C4-2B (cell line): ENCODE data around the gene UNC119.

Source experiments
- CTCF ChIP-seq: fragments of 450-650 bp; conservative IDR thresholded peaks from 2 replicates; pipeline ENCODE4 v1.5.1; 2017; ENCODE audit warnings: mild to moderate bottlenecking
- ZFX ChIP-seq: fragments of 450-650 bp; IDR thresholded peaks from 2 replicates; pipeline ENCODE4 v1.6.1; 2017

DNA sequence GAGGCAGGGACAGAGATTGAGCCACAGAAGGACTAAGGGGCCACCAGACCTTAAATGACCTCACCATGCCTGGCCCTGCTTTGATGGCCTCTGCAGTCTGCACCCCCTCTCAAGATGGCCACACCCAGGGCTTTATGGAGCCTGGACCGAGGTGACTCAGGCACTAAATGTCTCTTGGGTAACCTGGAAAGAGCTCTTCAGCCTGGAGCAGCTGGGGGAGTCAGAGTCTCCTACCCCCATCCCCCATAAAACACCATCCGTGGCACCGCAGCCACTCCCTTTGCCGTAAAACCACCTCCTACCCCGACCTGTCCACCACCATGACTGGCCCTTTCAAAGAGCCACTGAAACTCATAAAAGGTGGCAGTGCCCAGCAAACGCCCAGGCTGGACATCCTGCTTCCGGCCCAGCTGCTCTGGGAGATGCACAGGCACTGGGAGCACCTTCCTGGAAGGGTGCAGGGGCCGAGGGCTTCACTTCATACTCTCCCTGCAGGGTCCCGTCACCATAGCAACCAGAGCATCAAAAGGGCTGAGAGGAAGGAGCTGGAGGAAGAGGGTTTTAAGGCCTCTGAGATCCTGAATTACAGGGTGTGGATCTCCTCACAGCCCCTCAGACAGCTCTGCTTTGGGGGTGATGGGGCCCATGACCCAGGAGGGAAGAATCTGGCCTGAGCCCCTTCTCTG lies 24.0 kb downstream of the UNC119 start:
- TF ChIP-seq CTCF (no peak), ZFX (no peak)
